GM21723 (cell line): Measurements from ENCODE around the gene PLTP.
A peak's percentile ranks its signal among the peaks of the same experiment; 100 is the strongest.
"Not testable (repeated sequence)": the region's sequence is repeated elsewhere in the genome, so short reads cannot be mapped to it uniquely, and the experiment has no call there.

Source experiments
- ATAC-seq: cut with Tn5 transposase; IDR thresholded peaks from one replicate; pipeline ENCODE4 v1.9.1; 2021; ENCODE audit warnings: mild to moderate bottlenecking, moderate library complexity; ENCODE audit not compliant: unreplicated experiment

PLTP gene

GRCh38 chr20:45880988-45881788 lies 30.8 kb downstream of the PLTP start, which contains the start of gene ZSWIM1:
TSS of gene ZSWIM1 (plus strand) at chr20:45881227. CDS start at chr20:45882593, 1,366 bp downstream.
- ATAC-seq: peak; percentile 99

GRCh38 chr20:45878076-45878761 lies 33.7 kb downstream of the PLTP start:
- no peak for ATAC-seq

GRCh38 chr20:45874576-45874975 lies 37.4 kb downstream of the PLTP start:
- no peak for ATAC-seq

GRCh38 chr20:45874104-45874481 lies 37.9 kb downstream of the PLTP start:
- not testable (repeated sequence) for ATAC-seq

DNA sequence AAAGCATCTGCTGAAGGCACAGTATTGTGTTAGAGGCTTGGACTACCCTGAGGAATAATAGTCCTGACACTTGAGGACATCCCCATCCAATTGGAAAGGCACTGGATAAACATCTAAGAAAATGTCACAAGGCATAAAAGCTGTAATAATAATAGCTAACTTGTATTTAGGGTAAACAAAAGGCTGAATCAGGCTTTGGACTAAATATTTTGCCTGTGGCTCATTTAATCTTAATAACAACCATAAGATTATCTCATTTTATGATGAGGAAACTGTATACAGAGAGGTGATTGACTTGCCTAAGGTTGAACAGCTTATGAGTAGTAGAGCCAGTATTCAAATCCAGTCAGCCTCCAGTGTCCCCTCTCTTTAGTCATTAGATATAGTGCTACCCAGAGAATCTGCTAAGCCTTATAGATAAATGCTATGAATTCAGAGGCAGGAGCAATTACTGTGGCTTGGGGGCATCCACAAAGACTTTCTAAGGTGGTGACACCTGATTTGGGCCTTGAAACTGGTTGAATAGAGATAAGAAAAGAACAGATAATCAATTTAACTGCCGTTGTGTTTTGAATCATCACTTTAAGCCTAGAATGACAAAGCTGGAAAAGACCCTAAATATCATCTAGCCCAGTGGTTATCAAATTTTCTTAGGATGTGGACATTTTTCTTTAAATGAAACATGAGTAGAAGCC lies 38.4 kb downstream of the PLTP start:
- ATAC-seq: no peak

DNA sequence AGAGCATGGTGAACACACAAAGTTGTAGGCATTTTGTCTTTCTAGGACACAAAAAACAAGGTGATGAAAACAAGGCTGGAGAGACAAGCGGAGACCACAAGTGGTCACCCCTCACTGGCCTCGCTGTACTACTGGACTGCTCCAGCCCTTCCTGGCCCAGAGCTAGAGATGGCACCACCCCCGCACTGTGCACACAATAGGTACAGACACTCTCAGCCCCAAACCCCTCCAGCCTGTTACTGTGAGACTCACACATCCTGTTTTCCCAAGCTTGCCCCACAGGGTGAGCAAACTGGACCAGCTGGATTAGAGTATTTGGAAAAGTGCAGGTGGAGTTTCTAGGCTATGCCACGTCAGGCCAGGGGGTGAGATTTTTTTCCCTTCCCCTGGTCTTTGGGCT lies 39.3 kb downstream of the PLTP start:
- ATAC-seq: no peak

- ATAC-seq: no peak
Observed at GRCh38 chr20:45867819-45868176, 44.2 kb downstream of the PLTP start.

DNA sequence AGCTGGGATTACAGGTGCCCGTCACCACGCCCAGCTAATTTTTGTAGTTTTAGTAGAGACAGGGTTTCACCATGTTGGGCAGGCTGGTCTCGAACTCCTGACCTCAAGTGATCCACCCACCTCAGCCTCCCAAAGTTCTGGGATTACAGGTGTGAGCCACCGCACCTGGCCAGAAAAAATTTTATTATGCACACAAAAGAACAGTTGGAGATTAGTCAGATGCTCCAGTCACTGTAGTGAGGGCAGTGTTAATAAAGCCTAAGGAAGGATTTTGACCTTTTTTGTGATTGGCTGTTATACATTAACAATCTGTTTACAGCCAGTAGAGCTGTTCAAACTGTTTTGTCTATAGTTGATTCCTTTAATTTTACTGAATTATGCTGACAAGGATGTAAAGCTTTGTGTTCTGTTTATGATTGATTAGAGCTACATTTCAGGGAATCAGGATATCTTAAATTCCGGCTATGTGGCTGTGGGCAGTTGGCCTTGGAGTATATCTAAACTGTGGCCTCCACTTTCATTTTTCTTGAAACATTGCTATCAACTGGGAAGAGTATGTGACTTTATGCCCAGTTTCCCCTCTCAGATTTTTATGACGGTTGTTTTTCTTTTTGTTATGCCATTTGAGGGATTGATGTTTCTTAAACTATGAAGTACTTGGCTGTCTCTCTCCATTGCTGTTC lies 44.7 kb downstream of the PLTP start:
- ATAC-seq: no peak

GRCh38 chr20:45866454-45866853 lies 45.5 kb downstream of the PLTP start:
- ATAC-seq: no peak

DNA sequence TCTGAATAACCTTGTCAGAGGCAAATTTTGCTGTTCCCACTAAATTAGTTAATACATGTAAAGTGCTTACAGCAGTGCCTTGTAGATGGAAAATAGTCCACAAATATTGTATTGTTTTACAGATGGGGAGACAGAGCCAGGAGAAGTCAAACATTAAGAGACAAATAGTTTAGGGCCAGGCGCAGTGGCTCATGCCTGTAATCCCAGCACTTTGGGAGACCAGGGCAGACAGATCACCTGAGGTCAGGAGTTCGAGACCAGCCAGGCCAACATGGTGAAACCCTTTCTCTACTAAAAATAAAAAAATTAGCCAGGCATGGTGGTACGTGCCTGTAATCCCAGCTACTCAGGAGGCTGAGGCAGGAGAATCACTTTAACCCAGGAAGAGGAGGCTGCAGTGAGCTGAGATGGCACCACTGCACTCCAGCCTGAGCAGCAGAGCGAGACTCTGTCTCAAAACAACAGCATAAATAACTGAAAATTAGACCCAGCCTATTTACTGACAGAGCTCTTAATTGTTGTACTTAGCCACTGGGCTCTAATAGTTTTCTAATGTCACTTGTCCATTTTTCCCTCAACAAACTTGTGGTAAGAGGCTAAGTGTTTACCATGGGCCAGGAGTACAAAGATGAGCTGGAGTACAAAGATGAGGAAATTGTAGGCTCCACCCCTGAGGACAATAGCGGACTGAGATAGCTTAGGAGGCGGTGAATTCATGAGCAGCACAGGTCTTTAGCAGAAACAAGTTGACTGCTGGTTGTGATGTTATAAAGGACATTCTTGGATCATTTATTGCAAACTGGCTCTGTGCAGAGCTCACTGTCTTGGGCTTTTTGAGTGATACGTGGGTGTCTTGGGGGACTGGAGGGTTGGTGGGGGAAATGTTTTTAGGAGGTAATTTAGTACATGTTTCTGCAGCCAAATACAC lies 48.1 kb downstream of the PLTP start:
- ATAC-seq: no peak

DNA sequence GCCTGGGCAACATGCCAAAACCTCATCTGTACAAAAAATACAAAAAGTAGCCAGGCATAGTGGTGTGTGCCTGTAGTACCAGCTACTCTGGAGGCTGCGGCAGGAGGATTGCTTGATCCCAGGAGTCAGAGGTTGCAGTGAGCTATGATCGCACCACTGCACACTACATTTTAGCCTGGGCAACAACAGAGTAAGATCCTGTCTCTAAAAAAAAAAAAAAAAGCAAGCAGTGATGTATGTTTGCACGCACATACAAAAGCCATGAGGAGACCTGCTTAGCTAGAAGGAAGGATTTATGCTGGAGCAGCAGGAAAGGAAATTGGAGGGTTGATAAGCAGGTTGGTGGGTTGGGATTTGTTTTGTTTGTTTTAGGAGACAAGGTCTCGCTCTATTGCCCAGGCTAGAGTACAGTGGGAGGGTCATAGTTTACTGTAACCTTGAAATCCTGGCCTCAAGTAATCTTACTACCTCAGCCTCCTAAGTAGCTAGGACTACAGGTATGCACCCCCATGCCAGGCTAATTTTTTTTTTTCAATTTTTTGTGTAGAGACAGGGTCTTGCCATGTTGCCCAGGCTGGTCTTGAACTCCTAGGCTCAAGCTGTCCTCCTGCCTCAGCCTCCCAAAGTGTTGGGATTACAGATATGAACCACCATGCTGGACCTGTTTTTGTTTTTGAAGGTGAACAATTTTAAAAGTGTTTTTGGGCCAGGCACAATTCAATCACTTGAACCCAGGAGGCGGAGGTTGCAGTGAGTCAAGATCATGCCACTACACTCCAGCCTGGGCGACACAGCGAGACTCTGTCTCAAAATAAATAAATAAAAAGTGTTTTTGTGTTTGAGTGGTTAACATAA lies 50.5 kb downstream of the PLTP start:
- no peak for ATAC-seq

GRCh38 chr20:45860560-45861220 lies 51.3 kb downstream of the PLTP start:
- ATAC-seq: no peak

GRCh38 chr20:45859916-45860315 lies 52.0 kb downstream of the PLTP start:
- no peak for ATAC-seq

GRCh38 chr20:45857882-45858216 lies 54.1 kb downstream of the PLTP start:
- peak; percentile 30 for ATAC-seq

DNA sequence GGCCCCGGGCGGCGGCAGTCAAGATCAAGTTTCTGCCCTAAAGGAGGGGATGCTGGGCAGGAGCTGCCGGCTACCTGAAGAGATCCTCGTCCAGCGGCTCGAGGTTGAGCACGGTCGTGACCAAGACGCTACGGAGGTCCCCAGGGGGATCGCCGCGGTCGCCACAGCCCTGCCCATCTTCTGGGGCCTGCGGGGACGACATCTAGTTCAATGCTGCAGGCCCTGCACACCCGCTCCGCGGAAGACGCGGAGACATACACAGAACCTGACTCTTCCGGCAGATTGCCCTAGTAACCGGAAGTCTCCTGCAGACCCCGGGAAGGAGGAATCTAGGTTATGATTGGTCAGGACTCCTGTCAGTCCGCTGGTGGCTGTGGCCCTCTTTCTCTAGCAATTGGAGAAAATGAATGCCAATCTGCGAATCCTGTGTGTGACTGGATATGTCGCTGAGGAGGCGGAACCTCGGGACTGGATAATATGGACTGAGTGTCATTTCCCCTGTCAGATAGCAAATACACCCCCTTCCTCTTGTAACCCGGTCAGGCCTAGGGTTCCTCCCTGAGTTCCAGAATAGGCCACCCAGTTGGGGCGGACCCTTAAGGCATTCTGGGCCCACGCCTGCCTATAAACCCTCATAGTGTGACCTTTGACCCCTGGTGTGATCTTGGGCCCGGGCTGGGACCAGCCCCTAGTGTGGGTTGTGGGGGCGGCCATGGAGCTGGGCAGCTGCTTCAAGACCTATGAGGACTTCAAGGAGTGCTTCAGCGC lies 54.7 kb downstream of the PLTP start, which contains the start of the genes ACOT8 and ZSWIM3:
Gene ACOT8 (minus strand): TSS at position 279 of the 768 bp plus-strand sequence. CDS start 77 bp downstream, at position 202.
Gene ZSWIM3 (plus strand): TSS at position 501 of the 768 bp plus-strand sequence. CDS start 212 bp downstream, at position 713.
- ATAC-seq: peak; percentile 93

DNA sequence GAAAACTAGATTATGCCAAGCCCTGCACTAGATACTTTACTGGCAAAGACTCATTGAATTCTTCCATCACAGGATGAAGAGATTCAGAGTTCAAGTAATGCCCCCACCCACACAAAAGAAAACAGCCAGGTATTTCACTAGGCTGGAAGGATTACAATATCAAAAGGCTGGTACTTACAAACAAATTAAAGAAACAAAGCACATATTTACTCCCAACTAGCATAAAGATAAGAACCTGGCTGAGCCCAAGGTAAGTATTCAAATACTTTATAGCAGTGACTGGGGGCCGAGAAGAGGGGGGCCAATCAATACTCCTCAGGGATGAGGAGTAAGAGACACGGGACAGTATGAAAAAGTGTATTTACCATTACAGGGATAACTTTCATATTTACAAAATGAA lies 58.5 kb downstream of the PLTP start:
- no peak for ATAC-seq

- no peak for ATAC-seq
Observed at GRCh38 chr20:45852326-45852725, 59.6 kb downstream of the PLTP start.

GRCh38 chr20:45851501-45851900 lies 60.5 kb downstream of the PLTP start:
- no peak for ATAC-seq
